NCI-H2171 treated with DMSO at 0.1 percent for 48 hours (cell line): ENCODE data around the gene TCF12.
"Not testable (repeated sequence)": the region's sequence is repeated elsewhere in the genome, so short reads cannot be mapped to it uniquely, and the experiment has no call there.

Experiments used
- DNase-seq: peaks from one replicate; lab custom pipeline; 2025; lab: John Stamatoyannopoulos, UW

Gene TCF12

DNA sequence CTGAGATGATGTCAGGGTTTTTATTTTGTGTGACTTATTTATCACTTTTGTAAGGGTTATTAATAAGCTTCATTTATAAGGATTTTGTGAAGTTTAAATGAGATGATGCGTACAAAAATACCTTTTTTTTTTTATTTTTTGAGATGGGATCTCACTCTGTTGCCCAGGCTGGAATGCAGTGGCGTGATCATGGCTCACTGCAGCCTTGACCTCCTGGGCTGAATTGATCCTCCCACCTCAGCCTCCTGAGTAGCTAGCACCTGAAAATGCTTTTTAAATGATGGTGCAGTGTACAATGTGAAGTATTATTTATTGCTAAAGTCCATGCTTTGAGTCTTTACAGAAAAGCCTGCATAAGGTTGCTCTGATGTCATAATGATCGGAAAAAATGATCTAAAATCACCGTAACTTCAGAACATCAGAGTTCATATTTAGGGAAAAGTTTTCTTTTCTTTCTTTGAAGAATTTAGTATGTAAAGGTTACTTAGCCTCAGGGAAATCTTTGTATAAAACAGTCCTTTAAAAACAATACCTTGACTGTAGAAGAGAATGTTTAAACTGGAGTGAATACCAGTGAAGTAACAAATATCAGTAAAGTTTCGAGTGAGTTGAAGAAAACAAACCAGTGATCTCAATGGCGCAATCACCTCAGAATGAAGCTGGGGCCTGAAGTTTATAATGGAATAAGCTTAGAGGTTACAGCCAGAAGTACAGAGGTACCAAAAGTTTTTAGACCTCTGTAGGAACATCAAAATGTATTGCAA lies 29.7 kb downstream of the TCF12 start:
- no peak for DNase-seq

DNA sequence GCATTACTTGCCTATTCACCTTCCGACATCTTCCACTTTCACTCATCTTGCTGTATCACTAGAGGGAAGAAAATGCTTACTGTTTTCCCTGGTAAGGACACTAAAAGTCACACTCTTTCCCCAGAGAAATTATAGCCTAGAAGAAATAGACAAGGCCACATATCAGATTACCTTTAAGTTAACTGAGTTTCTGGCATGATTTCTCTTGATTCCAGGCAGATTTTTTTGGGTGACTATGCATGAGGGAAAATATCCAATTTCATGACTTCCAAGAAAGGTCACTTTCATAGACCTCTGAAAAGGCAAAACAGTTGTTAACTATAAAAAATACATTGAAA lies 30.3 kb downstream of the TCF12 start:
- peak; percentile 29 for DNase-seq

- DNase-seq, result no peak
Measured at GRCh38 chr15:56950979-56951378, 32.5 kb downstream of the TCF12 start.

- no peak for DNase-seq
Measured at GRCh38 chr15:56953790-56954189, 35.3 kb downstream of the TCF12 start.

DNA sequence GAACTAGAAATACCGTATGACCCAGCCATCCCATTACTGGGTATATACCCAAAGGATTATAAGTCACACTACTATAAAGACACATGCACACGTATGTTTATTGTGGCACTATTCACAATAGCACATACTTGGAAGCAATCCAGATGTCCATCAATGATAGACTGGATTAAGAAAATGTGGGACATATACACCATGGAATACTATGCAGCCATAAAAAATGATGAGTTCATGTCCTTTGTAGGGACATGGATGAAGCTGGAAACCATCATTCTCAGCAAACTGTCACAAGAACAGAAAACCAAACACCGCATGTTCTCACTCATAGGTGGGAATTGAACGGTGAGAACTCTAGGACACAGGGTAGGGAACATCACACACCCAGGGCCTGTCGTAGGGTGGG lies 36.6 kb downstream of the TCF12 start:
- DNase-seq, result not testable (repeated sequence)

DNA sequence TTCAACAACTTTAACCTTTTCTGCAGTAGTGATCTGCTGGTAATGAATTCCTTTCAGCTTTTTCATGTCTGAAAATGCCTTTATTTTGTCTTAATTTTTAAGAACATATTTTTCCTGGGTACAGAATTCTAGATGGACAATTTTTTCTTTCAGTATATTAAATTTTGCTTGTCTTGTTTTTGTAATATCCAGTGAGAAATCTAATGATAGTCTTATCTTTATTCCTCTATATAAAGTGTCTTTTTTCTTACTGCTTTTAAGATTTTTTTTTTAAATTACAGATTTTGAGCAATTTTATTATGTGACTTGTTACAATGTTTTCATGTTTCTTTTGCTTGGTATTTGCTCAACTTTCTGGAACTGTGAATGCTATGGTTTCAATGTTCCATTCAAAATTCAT lies 38.1 kb downstream of the TCF12 start:
- no peak for DNase-seq

DNA sequence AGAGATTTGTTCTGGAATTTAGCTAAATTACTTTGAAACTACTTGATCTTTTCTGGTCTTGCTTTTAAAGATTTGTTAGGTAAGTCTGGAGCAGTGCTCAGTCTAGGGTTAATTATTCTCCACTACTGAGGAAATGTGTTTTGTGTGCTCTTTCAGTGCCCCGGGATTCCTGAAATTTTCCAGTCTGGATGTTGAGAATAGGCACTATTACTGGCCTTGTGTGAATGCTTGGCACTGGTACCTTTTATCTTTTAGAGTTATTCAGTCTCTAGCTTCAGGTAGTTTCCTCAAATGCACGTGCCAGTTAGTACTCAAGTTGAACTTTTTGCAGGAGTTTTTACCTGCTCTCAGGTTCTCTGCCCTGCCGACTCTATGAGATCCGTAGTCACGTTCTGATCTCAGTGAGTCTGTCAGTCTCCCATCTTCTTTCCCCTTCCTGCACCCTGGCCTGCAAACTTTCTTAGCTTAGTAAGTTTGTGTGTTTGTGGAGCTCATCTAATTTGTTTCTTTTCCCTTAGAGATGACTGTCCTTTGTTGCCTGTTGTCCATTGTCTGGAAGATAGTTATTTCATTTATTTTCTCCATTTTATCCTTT lies 39.5 kb downstream of the TCF12 start:
- no peak for DNase-seq

GRCh38 chr15:56959318-56959648 lies 40.8 kb downstream of the TCF12 start:
- no peak for DNase-seq

- DNase-seq, result no peak
Measured at GRCh38 chr15:56960116-56960515, 41.7 kb downstream of the TCF12 start.

DNA sequence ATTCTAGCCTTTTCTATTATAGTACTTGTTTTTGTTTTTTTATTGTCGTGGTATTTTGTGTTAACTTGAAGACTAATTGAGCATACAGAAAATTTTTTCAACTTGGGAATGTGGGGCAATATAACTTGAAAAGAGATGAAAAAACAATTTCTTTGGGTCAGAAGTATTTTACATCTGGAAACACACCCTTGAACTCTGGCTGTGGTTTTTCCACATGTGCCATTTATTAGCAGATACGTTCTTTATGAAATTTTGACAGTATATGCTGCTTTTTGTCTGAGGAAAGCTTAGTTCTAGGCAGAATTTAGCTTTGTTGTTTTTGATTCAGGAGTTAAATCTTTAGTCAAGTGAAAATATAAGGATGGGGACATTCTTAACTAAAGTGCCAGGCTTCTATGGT lies 44.7 kb downstream of the TCF12 start:
- no peak for DNase-seq

GRCh38 chr15:56963710-56964109 lies 45.3 kb downstream of the TCF12 start:
- DNase-seq, result no peak

DNA sequence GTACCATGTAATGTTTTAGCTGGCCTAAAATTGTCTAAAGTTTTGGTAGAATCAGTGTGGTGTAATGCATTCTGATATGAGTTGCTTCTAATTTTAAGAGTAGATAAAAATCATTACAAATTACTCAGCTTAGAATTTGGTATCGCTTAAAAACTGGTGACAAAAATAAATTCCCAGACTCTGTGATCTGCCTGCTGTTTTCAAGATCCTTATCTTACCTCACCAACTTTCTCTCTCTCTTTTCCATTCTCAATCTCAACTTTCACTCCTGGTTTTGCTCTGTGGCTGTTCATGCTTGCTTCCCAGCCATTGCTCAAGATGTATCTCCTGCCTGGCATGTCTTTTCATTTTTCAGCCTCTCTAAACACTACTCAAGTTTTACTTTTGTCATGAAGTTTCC lies 45.7 kb downstream of the TCF12 start:
- DNase-seq, result no peak

- DNase-seq, result no peak
Measured at GRCh38 chr15:56965231-56966013, 47.0 kb downstream of the TCF12 start.

GRCh38 chr15:56967336-56967735 lies 48.9 kb downstream of the TCF12 start:
- no peak for DNase-seq

DNA sequence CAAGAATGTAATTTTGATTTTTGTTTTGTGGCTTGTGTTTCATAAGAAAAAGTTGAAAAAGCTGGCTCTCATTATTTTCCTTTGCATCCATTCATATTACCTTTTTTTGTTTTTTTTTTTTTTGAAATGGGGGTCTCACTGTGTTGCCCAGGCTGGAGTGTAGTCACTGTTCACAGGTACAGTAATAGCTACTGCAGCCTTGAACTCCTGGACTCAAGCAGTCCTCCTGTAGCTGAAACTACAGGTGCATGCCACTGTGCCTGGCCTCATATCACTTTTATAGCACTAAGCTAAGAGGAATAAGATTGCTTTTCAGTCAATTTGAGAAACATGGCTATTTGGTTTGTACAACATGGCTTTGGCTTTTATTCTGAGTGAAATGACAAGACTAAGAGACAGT lies 49.8 kb downstream of the TCF12 start:
- no peak for DNase-seq

- no peak for DNase-seq
Measured at GRCh38 chr15:56968821-56969220, 50.4 kb downstream of the TCF12 start.

DNA sequence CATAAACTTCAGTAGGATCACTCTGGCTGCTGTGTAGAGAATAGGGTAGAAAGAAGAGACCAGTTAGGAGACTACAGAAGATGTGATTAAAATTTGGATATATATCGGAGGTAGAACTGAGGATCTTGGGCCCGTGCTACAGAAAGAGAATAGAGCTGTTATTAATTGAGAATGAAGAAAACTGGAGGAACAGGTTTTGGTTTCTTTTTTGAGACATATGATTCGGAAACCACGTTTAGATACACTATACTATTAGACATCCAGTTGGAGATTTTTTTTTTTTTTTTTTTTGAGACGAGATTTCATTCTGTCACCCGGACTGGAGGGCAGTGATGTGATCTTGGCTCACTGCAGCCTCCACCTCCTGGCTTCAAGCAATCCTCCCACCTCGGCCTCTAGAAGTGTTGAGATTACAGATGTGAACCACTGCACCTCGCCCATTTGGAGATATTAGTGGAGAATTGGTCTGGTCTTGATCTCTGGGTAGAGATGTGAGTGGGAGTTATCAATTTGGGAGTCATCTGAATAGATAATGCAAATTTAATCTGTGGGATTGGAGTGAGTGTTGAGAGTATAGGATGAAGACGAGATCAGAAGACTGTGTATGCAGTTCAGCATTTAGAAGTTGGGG lies 50.9 kb downstream of the TCF12 start:
- DNase-seq, result no peak

- no peak for DNase-seq
Measured at GRCh38 chr15:56971571-56971970, 53.1 kb downstream of the TCF12 start.

DNA sequence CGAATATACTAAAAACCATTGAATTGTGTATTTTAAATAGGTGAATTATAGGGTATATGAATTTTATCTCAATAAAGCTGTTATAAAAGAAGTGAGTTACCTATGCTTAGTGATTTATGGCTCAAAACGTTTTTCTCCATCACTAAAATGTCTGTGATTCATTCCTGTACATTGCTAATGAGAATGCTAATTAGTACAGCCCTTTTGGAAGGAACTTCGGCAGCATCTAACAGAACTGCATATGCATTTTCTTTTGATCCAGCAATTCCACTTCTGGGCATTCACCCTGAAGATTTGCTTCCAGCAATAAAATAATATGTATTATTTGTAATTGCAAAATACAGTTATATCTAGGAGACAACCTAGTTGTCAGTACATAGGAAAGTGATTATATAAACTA lies 53.6 kb downstream of the TCF12 start:
- DNase-seq, result no peak

GRCh38 chr15:56972426-56972825 lies 54.0 kb downstream of the TCF12 start:
- no peak for DNase-seq

DNA sequence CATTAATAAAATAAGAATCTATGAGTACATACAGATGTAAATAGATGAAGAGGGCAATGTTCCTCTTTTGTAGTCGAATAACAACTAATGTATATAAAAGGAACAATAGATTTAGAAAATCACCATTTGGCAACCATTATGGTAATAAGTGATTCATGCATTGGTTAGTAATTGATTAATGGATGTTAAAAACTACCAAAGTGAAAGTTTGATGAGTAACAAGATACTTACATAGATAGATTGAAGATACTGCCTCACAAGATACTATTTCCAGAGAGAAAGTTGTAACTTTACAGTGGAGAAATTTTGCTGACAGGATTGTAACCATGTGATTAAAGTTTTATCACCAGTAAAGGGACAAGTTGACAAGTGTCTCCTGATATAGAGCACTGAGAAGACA lies 55.0 kb downstream of the TCF12 start:
- DNase-seq, result no peak

GRCh38 chr15:56977232-56977631 lies 58.8 kb downstream of the TCF12 start:
- DNase-seq, result no peak
